ENCODE results near the gene SLC38A10. TPM values are rescaled to one million over a fixed set of nuclear protein-coding genes. Genes with fewer than 3 reads are reported as not detected.

SLC38A10 gene
- polyA plus RNA-seq, 1 donor (not counting 4 experiments of a cell fraction or from before 2014, with no cell fraction given) = 16.8 TPM

GRCh38 chr17:81242421-81243332 lies 52.4 kb downstream of the SLC38A10 start:
- Histone ChIP-seq H3K9me1 (ENCODE audit: control insufficient read depth, extremely low read depth, insufficient read depth, low read length) (no peaks in the 10 kb centered on the region), H3K4me3 (ENCODE audit: control insufficient read depth in 2 of 3, extremely low read depth in 1 of 3, insufficient read depth in 2 of 3, low read depth in 1 of 3, low read length in 3 of 3) (no peak overlapping the region), H3K4me1 (ENCODE audit: control insufficient read depth, extremely low read depth, insufficient read depth, low read length) (peaks cover 19% of the 10 kb centered on the region), H4K20me1 (ENCODE audit: control insufficient read depth, extremely low read depth, insufficient read depth, low read length) (no peaks in the 10 kb centered on the region), H3K9me3 (ENCODE audit: control insufficient read depth, low read depth, low read length) (no peaks in the 10 kb centered on the region), H3K27ac (ENCODE audit: control insufficient read depth, insufficient read depth, low read length) (no peak overlapping the region), H3K4me2 (ENCODE audit: control insufficient read depth, extremely low read depth, insufficient read depth, low read depth, low read length) (no peak overlapping the region), H3K9ac (ENCODE audit: control insufficient read depth, extremely low read depth, insufficient read depth, low read length) (no peak overlapping the region), H2AFZ (ENCODE audit: control insufficient read depth, low read length) (no peak overlapping the region), H3K36me3 (ENCODE audit: control insufficient read depth in 2 of 2, extremely low read depth in 1 of 2, insufficient read depth in 2 of 2, low read length in 2 of 2) (peaks cover 3 to 6% of the 10 kb centered on the region in 2 experiments), H3K79me2 (ENCODE audit: control insufficient read depth, insufficient read depth, low read length) (peaks cover 30% of the 10 kb centered on the region), H3K27me3 (ENCODE audit: control insufficient read depth, extremely low read depth, insufficient read depth, low read length) (no peaks in the 10 kb centered on the region)
- DNase-seq (ENCODE audit: low read depth, low spot score) (no peak), FAIRE-seq (no peak)
- TF ChIP-seq EZH2 (IDR thresholded peaks at IDR 0.05; ENCODE audit: low read length) = no peak
- no peak for TF ChIP-seq CTCF (optimal IDR thresholded peaks at IDR 0.05 in 1 of 3, IDR thresholded peaks at IDR 0.05 in 1 of 3, conservative IDR thresholded peaks at IDR 0.05 in 1 of 3; ENCODE audit: extremely low read depth in 1 of 3, insufficient read depth in 2 of 3, low read length in 3 of 3)
- dilution Hi-C loops (cut with MboI; ENCODE audit: extremely low pct_ligation_motif_present, low sequenced_read_pairs) = no loop called here

- Histone ChIP-seq H3K79me2 (ENCODE audit: control insufficient read depth, insufficient read depth, low read length) (peaks cover 35% of the 10 kb centered on the region), H3K9me1 (ENCODE audit: control insufficient read depth, extremely low read depth, insufficient read depth, low read length) (no peaks in the 10 kb centered on the region), H3K4me2 (ENCODE audit: control insufficient read depth, extremely low read depth, insufficient read depth, low read depth, low read length) (no peak overlapping the region), H2AFZ (ENCODE audit: control insufficient read depth, low read length) (no peak overlapping the region), H3K9ac (ENCODE audit: control insufficient read depth, extremely low read depth, insufficient read depth, low read length) (no peak overlapping the region), H4K20me1 (ENCODE audit: control insufficient read depth, extremely low read depth, insufficient read depth, low read length) (no peaks in the 10 kb centered on the region), H3K27me3 (ENCODE audit: control insufficient read depth, extremely low read depth, insufficient read depth, low read length) (no peaks in the 10 kb centered on the region), H3K36me3 (ENCODE audit: control insufficient read depth in 2 of 2, extremely low read depth in 1 of 2, insufficient read depth in 2 of 2, low read length in 2 of 2) (peaks cover 3 to 6% of the 10 kb centered on the region in 2 experiments), H3K4me1 (ENCODE audit: control insufficient read depth, extremely low read depth, insufficient read depth, low read length) (peaks cover 19% of the 10 kb centered on the region), H3K9me3 (ENCODE audit: control insufficient read depth, low read depth, low read length) (no peaks in the 10 kb centered on the region), H3K4me3 (ENCODE audit: control insufficient read depth in 2 of 3, extremely low read depth in 1 of 3, insufficient read depth in 2 of 3, low read depth in 1 of 3, low read length in 3 of 3) (no peak overlapping the region), H3K27ac (ENCODE audit: control insufficient read depth, insufficient read depth, low read length) (no peak overlapping the region)
- dilution Hi-C loops (cut with MboI; ENCODE audit: extremely low pct_ligation_motif_present, low sequenced_read_pairs) = no loop called here
- FAIRE-seq (no peak), DNase-seq (ENCODE audit: low read depth, low spot score) (no peak)
- peak; percentile 73 to 84 (median 74) for TF ChIP-seq CTCF (optimal IDR thresholded peaks at IDR 0.05 in 1 of 3, IDR thresholded peaks at IDR 0.05 in 1 of 3, conservative IDR thresholded peaks at IDR 0.05 in 1 of 3; ENCODE audit: extremely low read depth in 1 of 3, insufficient read depth in 2 of 3, low read length in 3 of 3)
- no peak for TF ChIP-seq EZH2 (IDR thresholded peaks at IDR 0.05; ENCODE audit: low read length)
Observed at GRCh38 chr17:81241648-81242420, 53.3 kb downstream of the SLC38A10 start.
